Caco-2 (cell line): ENCODE data around the gene ACP2. TPM values are rescaled to one million over a fixed set of nuclear protein-coding genes. Genes with fewer than 3 reads are reported as not detected.

Experiments used
- BruUV-seq: library from RNA; stranded (reverse); fragments of 400-500 nt; replicated peaks from 2 replicates; lab custom pipeline; 2021; lab: Mats Ljungman, UMichigan
- CTCF ChIA-PET: fragments of 300-600 bp; sonication (Branson Sonifier 250); formaldehyde crosslinking; loops from one replicate; lab custom pipeline; 2022; ENCODE audit warnings: antibody characterized with exemption; lab: Charles Lee
- POLR2A ChIA-PET: fragments of 300-600 bp; sonication (Branson Sonifier 250); formaldehyde crosslinking; loops from one replicate; lab custom pipeline; 2022; ENCODE audit warnings: antibody characterized with exemption; lab: Charles Lee
- DNase-seq, 2 experiments: peaks; one replicate each; pipeline versions ENCODE4 v3.0.0 to v3.0.0-alpha.2; 2020 to 2022
- H3K27me3 ChIP-seq: replicated peaks from 2 replicates; pipeline ENCODE4 v1.6.0; 2011; ENCODE audit warnings: low read length; ENCODE audit not compliant: control insufficient read depth, insufficient read depth
- H3K36me3 ChIP-seq: 2 replicates; pipeline ENCODE4 v1.5.1; 2011; ENCODE audit warnings: low read length; ENCODE audit not compliant: control insufficient read depth, insufficient read depth
- H3K4me1 ChIP-seq: fragments of 250-450 bp; sonication (Bioruptor Pico); 2 replicates; pipeline ENCODE4 v1.5.1; 2020; ENCODE audit warnings: mild to moderate bottlenecking
- H3K4me3 ChIP-seq: 2 replicates; pipeline ENCODE4 v1.5.1; 2011; ENCODE audit warnings: low read depth, mild to moderate bottlenecking, control low read depth, low read length
- H3K9me3 ChIP-seq: fragments of 250-450 bp; sonication (Bioruptor Pico); 2 replicates; pipeline ENCODE4 v1.5.1; 2020; ENCODE audit warnings: mild to moderate bottlenecking, moderate library complexity
- H3K27ac Mint-ChIP-seq: one replicate; pipeline ENCODE4 v1.8.0; 2022; ENCODE audit warnings: mixed read lengths; ENCODE audit not compliant: unreplicated experiment
- H3K27me3 Mint-ChIP-seq: one replicate; pipeline ENCODE4 v1.8.0; 2022; ENCODE audit warnings: mixed read lengths; ENCODE audit not compliant: insufficient read depth, unreplicated experiment
- H3K36me3 Mint-ChIP-seq: one replicate; pipeline ENCODE4 v1.8.0; 2022; ENCODE audit warnings: mild to moderate bottlenecking, mixed read lengths; ENCODE audit not compliant: insufficient read depth, unreplicated experiment
- H3K4me1 Mint-ChIP-seq: one replicate; pipeline ENCODE4 v1.8.0; 2022; ENCODE audit warnings: low read depth, mixed read lengths; ENCODE audit not compliant: unreplicated experiment
- H3K4me3 Mint-ChIP-seq: one replicate; pipeline ENCODE4 v1.8.0; 2022; ENCODE audit warnings: mild to moderate bottlenecking, moderate library complexity, mixed read lengths; ENCODE audit not compliant: unreplicated experiment
- H3K9me3 Mint-ChIP-seq: one replicate; pipeline ENCODE4 v1.8.0; 2022; ENCODE audit warnings: mixed read lengths; ENCODE audit not compliant: unreplicated experiment
- intact Hi-C: fragments of 100-400 bp; cut with micrococcal nuclease; formaldehyde crosslinking; loops from one replicate; pipeline ENCODE4 v1.10.0; 2022; ENCODE audit not compliant: unreplicated experiment
- total RNA-seq: library from RNA; stranded (reverse); gene quantifications from 2 replicates; pipeline ENCODE4 v1.2.3, GENCODE V29; 2022
- TF ChIP-seq, protein P1 (sequence below), 2 experiments: fragments of 200-600 bp in 1 of 2; IDR thresholded peaks; 1 replicate in 1 of 2; 2 replicates in 1 of 2; pipeline versions ENCODE4 v1.5.1 to v1.8.0; 2011 to 2022; ENCODE audit warnings: antibody characterized with exemption in 1 of 2, control low read depth in 1 of 2, inconsistent platforms in 1 of 2, low read depth in 1 of 2, low read length in 1 of 2, mild to moderate bottlenecking in 1 of 2, moderate library complexity in 1 of 2; ENCODE audit not compliant: insufficient read depth in 1 of 2, severe bottlenecking in 1 of 2, unreplicated experiment in 1 of 2

Gene ACP2
- total RNA-seq, 1 experiment from 2014 or later: 44.7 TPM

DNA sequence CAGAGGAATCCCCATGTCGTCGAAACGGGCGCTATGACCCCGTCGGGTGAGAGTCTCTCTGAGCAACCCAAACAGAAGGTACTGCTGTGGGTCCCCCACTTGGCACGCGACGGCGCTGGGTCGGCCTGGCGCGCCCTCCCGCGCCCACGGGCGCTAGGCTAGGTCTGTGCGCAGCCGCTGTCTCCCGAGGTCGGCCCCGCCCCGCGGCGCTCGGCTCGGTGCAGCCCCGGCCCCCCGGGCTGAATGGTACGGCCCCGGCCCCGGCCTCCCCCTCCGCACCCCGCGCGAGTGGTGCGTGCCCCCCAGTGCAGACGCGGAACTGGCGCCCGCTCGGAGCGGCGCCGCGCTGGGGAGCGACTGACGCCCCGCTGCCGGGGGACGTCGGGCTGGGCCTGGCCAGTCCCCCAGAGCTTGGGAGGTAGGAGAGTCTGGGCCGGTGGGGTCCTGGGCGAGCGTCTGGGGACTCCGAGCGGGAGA is 21.3 kb upstream of the ACP2 start, which contains the start of gene MADD:
Gene MADD (plus strand): TSS at position 305 of the 477 bp plus-strand sequence.
- POLR2A ChIA-PET: interaction anchor here (1.4 kb wide), 1 partner anchor 55 kb away, joined by 6 read pairs; the partner anchor contains the start of gene DDB2
- H3K9me3 Mint-ChIP-seq: no peaks in the 10 kb centered on the region
- no peaks in the 10 kb centered on the region for H3K27me3 Mint-ChIP-seq
- Histone ChIP-seq H3K9me3 (no peaks in the 10 kb centered on the region), H3K4me1 (peaks cover 26% of the 10 kb centered on the region), H3K27me3 (no peaks in the 10 kb centered on the region), H3K4me3 (peak within 1 kb of the TSS; percentile 92), H3K36me3 (peaks cover 2% of the 10 kb centered on the region; the same call in 1 of the 2 replicates)
- CTCF ChIA-PET: interaction anchor here (1.4 to 1.8 kb wide), 2 partner anchors 11 to 85 kb away, joined by 14 to 15 read pairs; partner anchors contain the start of gene NR1H3
- H3K4me1 Mint-ChIP-seq: peaks cover 28% of the 10 kb centered on the region
- no TSS peak for BruUV-seq
- peaks cover 13% of the 10 kb centered on the region for H3K36me3 Mint-ChIP-seq
- H3K27ac Mint-ChIP-seq: peak within 1 kb of the TSS; percentile 93
- intact Hi-C loops: loop anchor here (1.0 to 5.0 kb wide), 6 partner anchors 11 to 157 kb away; partner anchors contain the start of genes ACP2, ARFGAP2 and PSMC3
- H3K4me3 Mint-ChIP-seq: peak within 1 kb of the TSS; percentile 66
- TF ChIP-seq, protein P1, sequence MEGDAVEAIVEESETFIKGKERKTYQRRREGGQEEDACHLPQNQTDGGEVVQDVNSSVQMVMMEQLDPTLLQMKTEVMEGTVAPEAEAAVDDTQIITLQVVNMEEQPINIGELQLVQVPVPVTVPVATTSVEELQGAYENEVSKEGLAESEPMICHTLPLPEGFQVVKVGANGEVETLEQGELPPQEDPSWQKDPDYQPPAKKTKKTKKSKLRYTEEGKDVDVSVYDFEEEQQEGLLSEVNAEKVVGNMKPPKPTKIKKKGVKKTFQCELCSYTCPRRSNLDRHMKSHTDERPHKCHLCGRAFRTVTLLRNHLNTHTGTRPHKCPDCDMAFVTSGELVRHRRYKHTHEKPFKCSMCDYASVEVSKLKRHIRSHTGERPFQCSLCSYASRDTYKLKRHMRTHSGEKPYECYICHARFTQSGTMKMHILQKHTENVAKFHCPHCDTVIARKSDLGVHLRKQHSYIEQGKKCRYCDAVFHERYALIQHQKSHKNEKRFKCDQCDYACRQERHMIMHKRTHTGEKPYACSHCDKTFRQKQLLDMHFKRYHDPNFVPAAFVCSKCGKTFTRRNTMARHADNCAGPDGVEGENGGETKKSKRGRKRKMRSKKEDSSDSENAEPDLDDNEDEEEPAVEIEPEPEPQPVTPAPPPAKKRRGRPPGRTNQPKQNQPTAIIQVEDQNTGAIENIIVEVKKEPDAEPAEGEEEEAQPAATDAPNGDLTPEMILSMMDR (IDR thresholded peaks at IDR 0.05; ENCODE audit: insufficient read depth in 1 of 2, low read depth in 1 of 2, low read length in 1 of 2, severe bottlenecking in 1 of 2, unreplicated experiment in 1 of 2): no peak
- peak; percentile 88 to 92 for DNase-seq

DNA sequence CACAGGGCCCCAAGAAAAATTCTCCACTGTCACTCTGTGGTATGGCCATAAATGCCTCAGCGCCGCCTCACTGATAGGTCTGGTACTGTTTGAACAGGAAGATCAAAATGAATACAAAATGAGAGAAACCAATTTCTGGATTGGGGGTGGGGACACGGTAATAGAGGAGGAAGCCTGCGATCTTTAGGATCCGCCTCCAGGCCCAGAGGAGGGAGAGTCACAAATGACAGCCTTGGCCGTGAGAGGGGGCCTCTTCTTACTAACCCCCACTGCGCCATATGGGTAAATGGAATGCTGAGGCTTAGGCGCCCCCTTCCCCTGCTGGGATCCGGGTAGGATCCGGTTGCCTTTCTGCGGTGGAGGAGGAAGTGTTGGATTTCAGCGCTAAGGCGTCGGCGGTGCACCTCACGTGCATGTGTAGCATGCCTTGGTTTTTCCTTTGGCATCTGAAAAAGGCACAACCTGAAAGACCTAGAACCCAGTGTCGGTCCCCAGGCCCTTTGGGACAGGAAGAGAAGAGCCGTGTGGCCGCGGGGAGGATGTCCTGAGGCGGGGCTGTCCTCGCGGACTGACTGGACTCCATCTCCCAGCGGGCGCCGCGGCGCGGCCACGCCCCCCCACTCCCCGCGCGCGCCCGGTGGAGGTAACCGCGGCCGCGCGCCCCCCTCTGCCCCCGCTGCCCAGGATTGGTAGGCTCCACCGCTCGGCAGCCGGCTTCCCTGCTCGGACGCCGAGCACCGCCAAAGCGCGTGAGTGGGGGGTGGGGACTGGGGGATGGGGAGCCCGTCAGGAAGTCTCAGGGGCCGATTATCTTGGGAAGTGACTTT is 20.6 kb upstream of the ACP2 start:
- no peaks in the 10 kb centered on the region; the same call in 1 of the 2 replicates for H3K36me3 ChIP-seq
- intact Hi-C loops: loop anchor here (1.0 to 5.0 kb wide), 6 partner anchors 10 to 158 kb away; partner anchors contain the start of genes ACP2, ARFGAP2 and PSMC3
- no peaks in the 10 kb centered on the region for H3K9me3 ChIP-seq
- TF ChIP-seq, protein P1 (IDR thresholded peaks at IDR 0.05; ENCODE audit: insufficient read depth in 1 of 2, low read depth in 1 of 2, low read length in 1 of 2, severe bottlenecking in 1 of 2, unreplicated experiment in 1 of 2): peak in 1 of 2 experiments; percentile 16
- Mint-ChIP-seq H3K36me3 (peaks cover 13% of the 10 kb centered on the region), H3K27ac (peak overlapping the region; percentile 93), H3K27me3 (no peaks in the 10 kb centered on the region), H3K4me3 (peak overlapping the region; percentile 66), H3K4me1 (peaks cover 28% of the 10 kb centered on the region), H3K9me3 (no peaks in the 10 kb centered on the region)
- BruUV-seq: no TSS peak
- POLR2A ChIA-PET: interaction anchor here (1.4 kb wide), 1 partner anchor 54 kb away, joined by 6 read pairs; the partner anchor contains the start of gene DDB2
- H3K4me1 ChIP-seq: peaks cover 28% of the 10 kb centered on the region
- no peaks in the 10 kb centered on the region for H3K27me3 ChIP-seq
- CTCF ChIA-PET: interaction anchor here (2.2 kb wide), 1 partner anchor 10 kb away, joined by 10 read pairs; no protein-coding TSS in a partner anchor
- peak; percentile 93 to 94 for DNase-seq
- H3K4me3 ChIP-seq: peak overlapping the region; percentile 92

DNA sequence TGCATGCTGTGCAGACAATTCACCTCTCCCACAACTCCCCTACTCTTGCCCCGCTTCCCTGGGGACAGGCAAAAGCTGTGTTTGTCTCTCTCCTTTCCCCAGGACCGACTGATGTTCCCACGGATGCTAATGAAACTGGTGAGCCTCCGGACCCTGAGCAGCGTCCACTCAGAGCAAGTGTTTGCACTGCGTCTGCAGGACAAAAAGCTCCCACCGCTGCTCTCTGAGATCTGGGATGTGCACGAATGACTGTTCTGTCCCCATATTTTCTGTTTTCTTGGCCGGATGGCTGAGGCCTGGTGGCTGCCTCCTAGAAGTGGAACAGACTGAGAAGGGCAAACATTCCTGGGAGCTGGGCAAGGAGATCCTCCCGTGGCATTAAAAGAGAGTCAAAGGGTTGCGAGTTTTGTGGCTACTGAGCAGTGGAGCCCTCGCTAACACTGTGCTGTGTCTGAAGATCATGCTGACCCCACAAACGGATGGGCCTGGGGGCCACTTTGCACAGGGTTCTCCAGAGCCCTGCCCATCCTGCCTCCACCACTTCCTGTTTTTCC is 19.9 kb upstream of the ACP2 start:
- Mint-ChIP-seq H3K4me3 (peak overlapping the region; percentile 66), H3K4me1 (peaks cover 28% of the 10 kb centered on the region), H3K9me3 (no peaks in the 10 kb centered on the region), H3K27me3 (no peaks in the 10 kb centered on the region), H3K27ac (peak overlapping the region; percentile 93), H3K36me3 (peaks cover 13% of the 10 kb centered on the region)
- peaks cover 28% of the 10 kb centered on the region for H3K4me1 ChIP-seq
- peak overlapping the region; percentile 8; the same call in 1 of the 2 replicates for H3K4me3 ChIP-seq
- TSS peak; percentile 83 for BruUV-seq
- DNase-seq: no peak
- no peaks in the 10 kb centered on the region for H3K9me3 ChIP-seq
- ChIA-PET CTCF (interaction anchor here (2.2 kb wide), 1 partner anchor 10 kb away, joined by 10 read pairs; no protein-coding TSS in a partner anchor), POLR2A (no interaction called here)
- H3K27me3 ChIP-seq: no peaks in the 10 kb centered on the region
- intact Hi-C loops: loop anchor here (1.0 to 5.0 kb wide), 6 partner anchors 9 to 159 kb away; partner anchors contain the start of genes ACP2, ARFGAP2 and PSMC3
- TF ChIP-seq, protein P1 (IDR thresholded peaks at IDR 0.05; ENCODE audit: insufficient read depth in 1 of 2, low read depth in 1 of 2, low read length in 1 of 2, severe bottlenecking in 1 of 2, unreplicated experiment in 1 of 2): no peak
- H3K36me3 ChIP-seq: no peaks in the 10 kb centered on the region; the same call in 1 of the 2 replicates
